Activated naive CD8-positive, alpha-beta T cell treated with anti-CD3 and anti-CD28 coated beads for 36 hours (primary cell): Measurements from ENCODE around the gene NAV2. TPM values are rescaled to one million over a fixed set of nuclear protein-coding genes. Genes with fewer than 3 reads are reported as not detected.

Experiments used
- DNase-seq: peaks from one replicate; pipeline ENCODE4 v3.0.0; 2021
- H3K27ac Mint-ChIP-seq: one replicate; pipeline ENCODE4 v1.8.0; 2022; ENCODE audit warnings: mild to moderate bottlenecking, moderate library complexity, mixed read lengths
- H3K27me3 Mint-ChIP-seq: one replicate; pipeline ENCODE4 v1.8.0; 2022; ENCODE audit warnings: mild to moderate bottlenecking, mixed read lengths
- H3K36me3 Mint-ChIP-seq: one replicate; pipeline ENCODE4 v1.8.0; 2021; ENCODE audit warnings: mild to moderate bottlenecking, mixed read lengths
- H3K4me1 Mint-ChIP-seq: one replicate; pipeline ENCODE4 v1.8.0; 2021; ENCODE audit warnings: mixed read lengths
- H3K4me3 Mint-ChIP-seq: one replicate; pipeline ENCODE4 v1.8.0; 2022; ENCODE audit warnings: mild to moderate bottlenecking, moderate library complexity, mixed read lengths
- H3K9me3 Mint-ChIP-seq: one replicate; pipeline ENCODE4 v1.8.0; 2022; ENCODE audit warnings: mixed read lengths
- total RNA-seq, 2 experiments: library from RNA; stranded (reverse); gene quantifications; one replicate each; pipeline ENCODE4 v1.2.3, GENCODE V29; 2021

The NAV2 gene
- total RNA-seq, 2 experiments from 2014 or later = 0.14 to 0.20 TPM

- H3K36me3 Mint-ChIP-seq = no peaks in the 10 kb centered on the region
- no peaks in the 10 kb centered on the region for H3K9me3 Mint-ChIP-seq
- no peak for DNase-seq
- H3K4me1 Mint-ChIP-seq = no peaks in the 10 kb centered on the region
- no peak overlapping the region for H3K4me3 Mint-ChIP-seq
- peaks cover 15% of the 10 kb centered on the region for H3K27me3 Mint-ChIP-seq
- no peak overlapping the region for H3K27ac Mint-ChIP-seq
Observed at GRCh38 chr11:19844012-19844411, 131.4 kb downstream of the NAV2 start.

- Mint-ChIP-seq H3K27ac (no peak overlapping the region), H3K27me3 (peaks cover 15% of the 10 kb centered on the region), H3K9me3 (no peaks in the 10 kb centered on the region), H3K4me1 (no peaks in the 10 kb centered on the region), H3K4me3 (no peak overlapping the region), H3K36me3 (no peaks in the 10 kb centered on the region)
- DNase-seq = no peak
Observed at GRCh38 chr11:19844806-19845205, 132.2 kb downstream of the NAV2 start.

- no peak for DNase-seq
- Mint-ChIP-seq H3K9me3 (no peaks in the 10 kb centered on the region), H3K4me3 (no peak overlapping the region), H3K27ac (no peak overlapping the region), H3K36me3 (no peaks in the 10 kb centered on the region), H3K4me1 (no peaks in the 10 kb centered on the region), H3K27me3 (peaks cover 15% of the 10 kb centered on the region)
Observed at GRCh38 chr11:19845626-19846025, 133.0 kb downstream of the NAV2 start.

- H3K36me3 Mint-ChIP-seq = no peaks in the 10 kb centered on the region
- H3K4me1 Mint-ChIP-seq = no peaks in the 10 kb centered on the region
- H3K9me3 Mint-ChIP-seq = peaks cover 2% of the 10 kb centered on the region
- H3K4me3 Mint-ChIP-seq = no peak overlapping the region
- H3K27ac Mint-ChIP-seq = no peak overlapping the region
- peaks cover 15% of the 10 kb centered on the region for H3K27me3 Mint-ChIP-seq
- no peak for DNase-seq
Observed at GRCh38 chr11:19846654-19847305, 134.1 kb downstream of the NAV2 start.

- no peak overlapping the region for H3K4me3 Mint-ChIP-seq
- no peaks in the 10 kb centered on the region for H3K4me1 Mint-ChIP-seq
- no peaks in the 10 kb centered on the region for H3K36me3 Mint-ChIP-seq
- H3K9me3 Mint-ChIP-seq = peaks cover 2% of the 10 kb centered on the region
- DNase-seq = no peak
- no peak overlapping the region for H3K27ac Mint-ChIP-seq
- H3K27me3 Mint-ChIP-seq = peaks cover 11% of the 10 kb centered on the region
Observed at GRCh38 chr11:19848219-19848618, 135.6 kb downstream of the NAV2 start.

GRCh38 chr11:19849107-19849789 lies 136.6 kb downstream of the NAV2 start:
- DNase-seq = no peak
- H3K36me3 Mint-ChIP-seq = no peaks in the 10 kb centered on the region
- H3K4me3 Mint-ChIP-seq = no peak overlapping the region
- no peaks in the 10 kb centered on the region for H3K4me1 Mint-ChIP-seq
- H3K9me3 Mint-ChIP-seq = peaks cover 2% of the 10 kb centered on the region
- H3K27me3 Mint-ChIP-seq = peaks cover 11% of the 10 kb centered on the region
- no peak overlapping the region for H3K27ac Mint-ChIP-seq

GRCh38 chr11:19849947-19850593 lies 137.4 kb downstream of the NAV2 start:
- H3K36me3 Mint-ChIP-seq = no peaks in the 10 kb centered on the region
- H3K4me1 Mint-ChIP-seq = no peaks in the 10 kb centered on the region
- H3K27ac Mint-ChIP-seq = no peak overlapping the region
- no peak for DNase-seq
- H3K4me3 Mint-ChIP-seq = no peak overlapping the region
- H3K9me3 Mint-ChIP-seq = peaks cover 2% of the 10 kb centered on the region
- peaks cover 14% of the 10 kb centered on the region for H3K27me3 Mint-ChIP-seq

- Mint-ChIP-seq H3K27me3 (peaks cover 10% of the 10 kb centered on the region), H3K4me1 (no peaks in the 10 kb centered on the region), H3K4me3 (no peak overlapping the region), H3K9me3 (peaks cover 2% of the 10 kb centered on the region), H3K27ac (no peak overlapping the region), H3K36me3 (no peaks in the 10 kb centered on the region)
- DNase-seq = no peak
Observed at GRCh38 chr11:19852288-19852687, 139.7 kb downstream of the NAV2 start.

GRCh38 chr11:19853016-19853415 lies 140.4 kb downstream of the NAV2 start:
- peaks cover 10% of the 10 kb centered on the region for H3K27me3 Mint-ChIP-seq
- no peak overlapping the region for H3K27ac Mint-ChIP-seq
- no peak for DNase-seq
- H3K4me3 Mint-ChIP-seq = no peak overlapping the region
- peaks cover 2% of the 10 kb centered on the region for H3K9me3 Mint-ChIP-seq
- no peaks in the 10 kb centered on the region for H3K36me3 Mint-ChIP-seq
- no peaks in the 10 kb centered on the region for H3K4me1 Mint-ChIP-seq

- H3K9me3 Mint-ChIP-seq = peaks cover 2% of the 10 kb centered on the region
- DNase-seq = no peak
Observed at GRCh38 chr11:19853920-19854319, 141.3 kb downstream of the NAV2 start.

GRCh38 chr11:19861171-19861570 lies 148.5 kb downstream of the NAV2 start:
- Mint-ChIP-seq H3K27ac (no peak overlapping the region), H3K4me3 (no peak overlapping the region), H3K4me1 (no peaks in the 10 kb centered on the region)

More at GRCh38 chr11:19853920-19854319, 141.3 kb downstream of the NAV2 start:
- H3K4me1 Mint-ChIP-seq = no peaks in the 10 kb centered on the region
- H3K27me3 Mint-ChIP-seq = peaks cover 10% of the 10 kb centered on the region
- no peak overlapping the region for H3K27ac Mint-ChIP-seq
- no peak overlapping the region for H3K4me3 Mint-ChIP-seq
- H3K36me3 Mint-ChIP-seq = no peaks in the 10 kb centered on the region

GRCh38 chr11:19862091-19862490 lies 149.5 kb downstream of the NAV2 start:
- no peak for DNase-seq
- H3K4me1 Mint-ChIP-seq = no peaks in the 10 kb centered on the region
- no peaks in the 10 kb centered on the region for H3K9me3 Mint-ChIP-seq
- no peak overlapping the region for H3K27ac Mint-ChIP-seq
- H3K36me3 Mint-ChIP-seq = no peaks in the 10 kb centered on the region
- H3K4me3 Mint-ChIP-seq = no peak overlapping the region
- H3K27me3 Mint-ChIP-seq = peaks cover 10% of the 10 kb centered on the region

More at GRCh38 chr11:19861171-19861570, 148.5 kb downstream of the NAV2 start:
- H3K9me3 Mint-ChIP-seq = no peaks in the 10 kb centered on the region
- H3K27me3 Mint-ChIP-seq = peaks cover 10% of the 10 kb centered on the region
- no peak for DNase-seq
- H3K36me3 Mint-ChIP-seq = no peaks in the 10 kb centered on the region

- no peak overlapping the region for H3K27ac Mint-ChIP-seq
- no peaks in the 10 kb centered on the region for H3K4me1 Mint-ChIP-seq
- H3K9me3 Mint-ChIP-seq = no peaks in the 10 kb centered on the region
- peaks cover 10% of the 10 kb centered on the region for H3K27me3 Mint-ChIP-seq
- no peaks in the 10 kb centered on the region for H3K36me3 Mint-ChIP-seq
- no peak overlapping the region for H3K4me3 Mint-ChIP-seq
- DNase-seq = no peak
Observed at GRCh38 chr11:19864141-19865140, 151.8 kb downstream of the NAV2 start.

GRCh38 chr11:19866037-19866436 lies 153.4 kb downstream of the NAV2 start:
- Mint-ChIP-seq H3K4me1 (no peaks in the 10 kb centered on the region), H3K27ac (no peak overlapping the region), H3K4me3 (no peak overlapping the region), H3K9me3 (no peaks in the 10 kb centered on the region), H3K36me3 (no peaks in the 10 kb centered on the region), H3K27me3 (peaks cover 10% of the 10 kb centered on the region)
- no peak for DNase-seq

GRCh38 chr11:19866521-19866920 lies 153.9 kb downstream of the NAV2 start:
- DNase-seq = no peak
- no peaks in the 10 kb centered on the region for H3K9me3 Mint-ChIP-seq
- no peaks in the 10 kb centered on the region for H3K36me3 Mint-ChIP-seq

More at GRCh38 chr11:19866521-19866920, 153.9 kb downstream of the NAV2 start:
- H3K27ac Mint-ChIP-seq = no peak overlapping the region
- H3K27me3 Mint-ChIP-seq = peaks cover 14% of the 10 kb centered on the region
- no peak overlapping the region for H3K4me3 Mint-ChIP-seq
- H3K4me1 Mint-ChIP-seq = no peaks in the 10 kb centered on the region
